ENCODE results near the gene RAG1.

RAG1 gene

DNA sequence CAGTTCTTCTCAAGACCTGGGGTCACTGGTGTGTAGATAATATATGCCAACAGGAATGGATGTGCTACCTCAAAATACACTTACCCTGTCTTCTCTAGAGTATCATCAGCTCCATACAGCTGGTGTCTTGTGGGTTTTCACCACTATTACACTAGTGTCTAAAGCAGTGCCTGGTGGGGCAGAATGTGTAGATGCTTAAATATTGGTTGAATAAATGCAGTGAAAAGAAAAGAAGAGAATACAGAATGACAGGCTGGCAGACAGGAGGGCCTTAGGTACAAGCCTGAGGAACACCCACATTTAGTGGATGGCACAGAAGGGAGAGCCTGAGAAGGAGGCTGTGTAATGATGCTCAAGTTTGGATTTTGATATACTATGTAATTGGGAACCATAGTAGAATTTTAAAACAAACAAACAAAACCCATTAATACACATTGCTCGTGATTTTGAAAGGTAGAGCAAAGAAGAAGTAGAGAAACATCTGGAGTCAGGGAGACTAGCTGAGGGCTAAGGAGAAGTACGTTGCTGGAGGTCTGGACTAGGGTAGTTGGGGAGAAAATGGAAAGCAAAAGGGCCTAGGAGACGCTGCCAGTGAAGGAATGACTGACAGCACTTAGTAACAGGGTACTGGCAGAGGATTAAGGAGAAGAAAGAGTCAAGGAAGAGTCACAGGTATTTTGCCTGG, 50.7 kb downstream of the RAG1 start:
- H3K9me2 ChIP-seq (ENCODE audit: low read depth, low read length), result no peaks in the 10 kb centered on the region
- H3F3A ChIP-seq (ENCODE audit: insufficient read depth, low read length), result no peaks in the 10 kb centered on the region
- H3K4me2 ChIP-seq (ENCODE audit: low read length), result peak overlapping the region; percentile 62
- H3K27me3 ChIP-seq (ENCODE audit: insufficient read depth, low read length), result no peaks in the 10 kb centered on the region
- H4K20me1 ChIP-seq (ENCODE audit: insufficient read depth, low read length), result no peaks in the 10 kb centered on the region
- peaks cover 65% of the 10 kb centered on the region for H3K4me1 ChIP-seq (ENCODE audit: insufficient read depth, low read length, severe bottlenecking)
- H3K27ac ChIP-seq (ENCODE audit: low read depth, low read length, poor library complexity, severe bottlenecking), result peak overlapping the region; percentile 97
- H3K79me2 ChIP-seq (ENCODE audit: insufficient read depth, low read length), result no peaks in the 10 kb centered on the region
- H3K4me3 ChIP-seq (ENCODE audit: low read depth, low read length, poor library complexity, severe bottlenecking), result peak overlapping the region; percentile 31
- peak overlapping the region; percentile 59 for H3K9ac ChIP-seq (ENCODE audit: low read length)
- TF ChIP-seq, protein P1, sequence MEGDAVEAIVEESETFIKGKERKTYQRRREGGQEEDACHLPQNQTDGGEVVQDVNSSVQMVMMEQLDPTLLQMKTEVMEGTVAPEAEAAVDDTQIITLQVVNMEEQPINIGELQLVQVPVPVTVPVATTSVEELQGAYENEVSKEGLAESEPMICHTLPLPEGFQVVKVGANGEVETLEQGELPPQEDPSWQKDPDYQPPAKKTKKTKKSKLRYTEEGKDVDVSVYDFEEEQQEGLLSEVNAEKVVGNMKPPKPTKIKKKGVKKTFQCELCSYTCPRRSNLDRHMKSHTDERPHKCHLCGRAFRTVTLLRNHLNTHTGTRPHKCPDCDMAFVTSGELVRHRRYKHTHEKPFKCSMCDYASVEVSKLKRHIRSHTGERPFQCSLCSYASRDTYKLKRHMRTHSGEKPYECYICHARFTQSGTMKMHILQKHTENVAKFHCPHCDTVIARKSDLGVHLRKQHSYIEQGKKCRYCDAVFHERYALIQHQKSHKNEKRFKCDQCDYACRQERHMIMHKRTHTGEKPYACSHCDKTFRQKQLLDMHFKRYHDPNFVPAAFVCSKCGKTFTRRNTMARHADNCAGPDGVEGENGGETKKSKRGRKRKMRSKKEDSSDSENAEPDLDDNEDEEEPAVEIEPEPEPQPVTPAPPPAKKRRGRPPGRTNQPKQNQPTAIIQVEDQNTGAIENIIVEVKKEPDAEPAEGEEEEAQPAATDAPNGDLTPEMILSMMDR (IDR thresholded peaks at IDR 0.05; ENCODE audit: low read length), result no peak
- TF ChIP-seq EZH2 (IDR thresholded peaks at IDR 0.05; ENCODE audit: borderline replicate concordance, low read length), result no peak
- H3K36me3 ChIP-seq (ENCODE audit: insufficient read depth, low read length), result no peaks in the 10 kb centered on the region
- H3K9me3 ChIP-seq (ENCODE audit: low read length), result no peaks in the 10 kb centered on the region
- H2AFZ ChIP-seq (ENCODE audit: low read length), result no peak overlapping the region

DNA sequence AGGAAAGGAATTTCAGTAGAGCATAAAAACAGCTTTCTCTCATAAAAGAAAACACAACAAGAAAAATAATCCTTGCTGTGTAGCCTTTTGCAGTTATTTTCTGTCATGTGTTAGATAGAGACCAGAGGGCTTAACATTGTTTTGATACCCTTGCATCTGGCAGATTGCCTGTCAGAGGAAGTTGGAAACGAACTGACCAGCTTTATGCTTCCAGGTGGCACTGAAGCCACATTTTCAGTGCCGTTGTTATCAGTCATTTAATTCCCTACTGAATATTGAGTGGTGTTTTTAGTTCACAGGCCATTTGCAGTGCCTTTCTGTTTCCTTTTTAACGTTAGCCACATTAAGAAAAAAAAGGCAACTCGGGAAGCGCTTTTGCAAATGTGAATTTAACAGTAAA, 51.7 kb downstream of the RAG1 start:
- H3K36me3 ChIP-seq (ENCODE audit: insufficient read depth, low read length), result no peaks in the 10 kb centered on the region
- H3K9me3 ChIP-seq (ENCODE audit: low read length), result no peaks in the 10 kb centered on the region
- H3K4me1 ChIP-seq (ENCODE audit: insufficient read depth, low read length, severe bottlenecking), result peaks cover 75% of the 10 kb centered on the region
- no peaks in the 10 kb centered on the region for H4K20me1 ChIP-seq (ENCODE audit: insufficient read depth, low read length)
- H3K4me2 ChIP-seq (ENCODE audit: low read length), result peak overlapping the region; percentile 62
- H3K9me2 ChIP-seq (ENCODE audit: low read depth, low read length), result no peaks in the 10 kb centered on the region
- peak overlapping the region; percentile 97 for H3K27ac ChIP-seq (ENCODE audit: low read depth, low read length, poor library complexity, severe bottlenecking)
- H3K4me3 ChIP-seq (ENCODE audit: low read depth, low read length, poor library complexity, severe bottlenecking), result peak overlapping the region; percentile 31
- no peaks in the 10 kb centered on the region for H3K27me3 ChIP-seq (ENCODE audit: insufficient read depth, low read length)
- TF ChIP-seq, protein P1 (IDR thresholded peaks at IDR 0.05; ENCODE audit: low read length), result no peak
- no peak for TF ChIP-seq EZH2 (IDR thresholded peaks at IDR 0.05; ENCODE audit: borderline replicate concordance, low read length)
- H3K79me2 ChIP-seq (ENCODE audit: insufficient read depth, low read length), result no peaks in the 10 kb centered on the region
- H3F3A ChIP-seq (ENCODE audit: insufficient read depth, low read length), result no peaks in the 10 kb centered on the region
- H3K9ac ChIP-seq (ENCODE audit: low read length), result peak overlapping the region; percentile 59
- no peak overlapping the region for H2AFZ ChIP-seq (ENCODE audit: low read length)

DNA sequence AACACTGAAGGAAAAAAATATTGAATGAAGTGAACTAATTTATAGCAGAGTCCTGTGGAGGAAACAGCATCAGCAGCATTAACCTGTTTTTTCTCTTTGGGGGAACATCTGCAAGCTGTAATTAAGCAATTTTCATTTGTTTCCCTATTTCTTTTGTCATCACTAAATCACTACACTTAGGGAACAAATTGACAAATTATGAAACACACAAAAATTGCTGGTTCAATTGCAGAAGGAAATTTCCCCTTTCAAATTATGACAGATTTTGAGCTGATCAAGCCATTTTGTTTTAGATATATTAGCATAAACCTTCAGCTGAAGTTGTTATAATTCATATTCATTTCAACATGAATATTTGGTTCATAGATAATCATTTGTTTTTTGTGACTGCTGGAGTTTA, 52.4 kb downstream of the RAG1 start:
- TF ChIP-seq, protein P1 (IDR thresholded peaks at IDR 0.05; ENCODE audit: low read length), result no peak
- no peak for TF ChIP-seq EZH2 (IDR thresholded peaks at IDR 0.05; ENCODE audit: borderline replicate concordance, low read length)
- Histone ChIP-seq H3K4me3 (ENCODE audit: low read depth, low read length, poor library complexity, severe bottlenecking) (no peak overlapping the region), H3K79me2 (ENCODE audit: insufficient read depth, low read length) (no peaks in the 10 kb centered on the region), H3K36me3 (ENCODE audit: insufficient read depth, low read length) (no peaks in the 10 kb centered on the region), H4K20me1 (ENCODE audit: insufficient read depth, low read length) (no peaks in the 10 kb centered on the region), H3K9ac (ENCODE audit: low read length) (peak overlapping the region; percentile 59), H3F3A (ENCODE audit: insufficient read depth, low read length) (no peaks in the 10 kb centered on the region), H3K9me2 (ENCODE audit: low read depth, low read length) (no peaks in the 10 kb centered on the region), H3K9me3 (ENCODE audit: low read length) (no peaks in the 10 kb centered on the region), H2AFZ (ENCODE audit: low read length) (no peak overlapping the region), H3K4me2 (ENCODE audit: low read length) (peak overlapping the region; percentile 62), H3K27me3 (ENCODE audit: insufficient read depth, low read length) (no peaks in the 10 kb centered on the region), H3K27ac (ENCODE audit: low read depth, low read length, poor library complexity, severe bottlenecking) (peak overlapping the region; percentile 97), H3K4me1 (ENCODE audit: insufficient read depth, low read length, severe bottlenecking) (peaks cover 80% of the 10 kb centered on the region)

All from OCI-LY1 (cell line).